ENCODE measurements around the gene CTF1. TPM values are rescaled to one million over a fixed set of nuclear protein-coding genes. Genes with fewer than 3 reads are reported as not detected.
A peak's percentile ranks its signal among the peaks of the same experiment; 100 is the strongest.

The CTF1 gene
- polyA plus RNA-seq, 2 of the 4 experiments (the other 2 are of a cell fraction) = 0.23 to 0.44 TPM

- peak overlapping the region; percentile 58 for H3K4me2 ChIP-seq
- no peaks in the 10 kb centered on the region for H3K9me3 ChIP-seq
- CTCF ChIA-PET = interaction anchor here (0.7 to 9.5 kb wide), 31 partner anchors 10 to 264 kb away, joined by 3 to 134 read pairs (median 5); partner anchors contain the start of genes BCL7C, ORAI3 and ZNF629
- no peak for TF ChIP-seq RAD21 (conservative IDR thresholded peaks at IDR 0.05 in 1 of 2, IDR thresholded peaks at IDR 0.05 in 1 of 2)
- no peak for TF ChIP-seq EP300 (IDR thresholded peaks at IDR 0.05)
- TF ChIP-seq NPAS2 (CRISPR knock-in tag; IDR thresholded peaks at IDR 0.05; ENCODE audit: borderline replicate concordance) = no peak
- no peak for TF ChIP-seq CHD2 (IDR thresholded peaks at IDR 0.05; ENCODE audit: low read length, partially characterized antibody)
- no peak for TF ChIP-seq USF2 (IDR thresholded peaks at IDR 0.05)
- no peak for TF ChIP-seq JUNB (IDR thresholded peaks at IDR 0.05)
- TF ChIP-seq FOSL2 (IDR thresholded peaks at IDR 0.05) = no peak
- TF ChIP-seq FOSL2 (CRISPR knock-in tag; IDR thresholded peaks at IDR 0.05) = no peak
- TF ChIP-seq HOXB13 (CRISPR knock-in tag; IDR thresholded peaks at IDR 0.05; ENCODE audit: low read depth) = no peak
- TF ChIP-seq GATA3 (IDR thresholded peaks at IDR 0.05; ENCODE audit: borderline replicate concordance) = no peak
- TF ChIP-seq HEYL (CRISPR knock-in tag; IDR thresholded peaks at IDR 0.05) = no peak
- TF ChIP-seq ZC3H11A (IDR thresholded peaks at IDR 0.05) = no peak
- no peak for TF ChIP-seq CBX8 (IDR thresholded peaks at IDR 0.05)
- 54% methylated on average over 4 of the region's 4 CpGs for WGBS (ENCODE audit: missing lambda C conversion rate)
- no peak overlapping the region for H3K4me3 ChIP-seq
- H3K4me1 ChIP-seq = peaks cover 19% of the 10 kb centered on the region
- DNase-seq (ENCODE audit: low read depth in 1 of 2, low spot score in 1 of 2) (no peak), ATAC-seq (no peak), FAIRE-seq (no peak)
- POLR2A ChIA-PET = interaction anchor here (0.9 to 1.5 kb wide), 2 partner anchors 98 to 167 kb away, joined by 3 to 5 read pairs; no protein-coding TSS in a partner anchor
- H3K27ac ChIP-seq = peak overlapping the region; percentile 39 to 73; a peak in 4 of 6 replicates
Measured at GRCh38 chr16:30942426-30942806, 46.0 kb downstream of the CTF1 start.

- no peak for DNase-seq (ENCODE audit: low read depth in 1 of 2, low spot score in 1 of 2)
- CTCF ChIA-PET = interaction anchor here (0.7 to 9.5 kb wide), 4 partner anchors 8 to 463 kb away, joined by 3 to 134 read pairs (median 40); partner anchors contain the start of gene ORAI3
Measured at GRCh38 chr16:30944352-30944751, 47.9 kb downstream of the CTF1 start.

GRCh38 chr16:30946671-30947540, 50.5 kb downstream of the CTF1 start:
- Histone ChIP-seq H3K9me3 (no peaks in the 10 kb centered on the region), H3K4me1 (peaks cover 24% of the 10 kb centered on the region), H3K4me2 (no peak overlapping the region), H3K27ac (no peak overlapping the region), H3K4me3 (no peak overlapping the region)
- WGBS (ENCODE audit: missing lambda C conversion rate) = 92% methylated on average over 27 of the region's 38 CpGs
- DNase-seq (ENCODE audit: low read depth in 1 of 2, low spot score in 1 of 2) (no peak), FAIRE-seq (no peak), ATAC-seq (no peak)
- TF ChIP-seq FOSL2 (IDR thresholded peaks at IDR 0.05) (no peak), FOSL2 (CRISPR knock-in tag; IDR thresholded peaks at IDR 0.05) (no peak), EHMT2 (IDR thresholded peaks at IDR 0.05; ENCODE audit: low read depth) (no peak), BHLHE40 (IDR thresholded peaks at IDR 0.05; ENCODE audit: low read depth, low read length) (no peak)
- CTCF ChIA-PET = interaction anchor here (1.2 to 2.4 kb wide), 3 partner anchors 11 to 102 kb away, joined by 3 to 10 read pairs (median 6); no protein-coding TSS in a partner anchor
- POLR2A ChIA-PET = no interaction called here

More at GRCh38 chr16:30944352-30944751, 47.9 kb downstream of the CTF1 start:
- Histone ChIP-seq H3K4me2 (no peak overlapping the region), H3K27ac (no peak overlapping the region), H3K9me3 (no peaks in the 10 kb centered on the region), H3K4me3 (no peak overlapping the region), H3K4me1 (peaks cover 23% of the 10 kb centered on the region)
- no peak for ATAC-seq
- no peak for FAIRE-seq
- TF ChIP-seq ESRRA (IDR thresholded peaks at IDR 0.05; ENCODE audit: borderline replicate concordance, low read length) = no peak
- no peak for TF ChIP-seq CBX2 (IDR thresholded peaks at IDR 0.05; ENCODE audit: borderline replicate concordance, low read depth)
- no peak for TF ChIP-seq KDM1A (IDR thresholded peaks at IDR 0.05; ENCODE audit: low read depth)
- TF ChIP-seq JUNB (IDR thresholded peaks at IDR 0.05) = no peak
- no peak for TF ChIP-seq MYC (IDR thresholded peaks at IDR 0.05; ENCODE audit: borderline replicate concordance, low read length)
- no peak for TF ChIP-seq ZC3H11A (IDR thresholded peaks at IDR 0.05)
- TF ChIP-seq GATA3 (IDR thresholded peaks at IDR 0.05; ENCODE audit: borderline replicate concordance) = no peak
- TF ChIP-seq HOXB5 (CRISPR knock-in tag; IDR thresholded peaks at IDR 0.05) = no peak
- TF ChIP-seq RNF2 (IDR thresholded peaks at IDR 0.05; ENCODE audit: borderline replicate concordance, low read depth) = no peak
- POLR2A ChIA-PET = no interaction called here

Measured in A549 (cell line).